GM21737 (cell line): ENCODE data around the gene CNTN6.

Experiments
- ATAC-seq: cut with Tn5 transposase; IDR thresholded peaks from one replicate; pipeline ENCODE4 v1.9.1; 2021; ENCODE audit warnings: mild to moderate bottlenecking, moderate library complexity; ENCODE audit not compliant: unreplicated experiment

Gene CNTN6

GRCh38 chr3:1400571-1400970 is 307.7 kb downstream of the CNTN6 start:
- ATAC-seq: no peak

DNA sequence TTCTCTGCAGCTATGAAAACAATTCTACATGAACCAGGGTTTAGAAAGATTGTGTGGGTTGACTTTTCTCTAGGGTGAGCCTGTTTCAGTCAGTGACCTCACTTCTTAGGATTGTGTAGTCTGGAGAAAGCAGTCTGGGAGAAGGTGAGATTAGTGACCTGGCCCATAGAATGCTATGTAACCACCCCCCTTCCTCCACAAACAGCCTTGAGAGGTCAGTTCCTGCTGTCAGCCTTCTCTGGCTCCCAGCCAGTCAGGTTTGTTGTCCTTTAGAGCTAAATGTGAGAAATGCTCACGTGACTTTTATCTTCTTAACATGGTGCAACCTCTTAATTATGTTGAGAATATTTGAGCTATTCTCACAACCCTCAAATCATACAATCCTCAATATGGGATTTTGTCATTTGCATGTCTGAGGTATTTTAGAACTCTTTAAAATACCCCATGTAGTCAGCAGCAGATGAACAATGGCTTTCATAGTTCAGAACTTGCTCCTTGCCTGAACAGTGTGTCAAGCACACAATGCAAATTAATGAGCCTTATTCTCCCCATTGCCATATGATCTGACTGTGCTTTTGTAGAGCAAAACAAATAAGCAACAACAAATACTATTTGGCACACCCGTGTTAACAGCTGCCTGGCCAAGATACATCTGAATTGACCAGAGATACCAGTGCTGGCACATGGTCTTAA is 311.6 kb downstream of the CNTN6 start:
- ATAC-seq: no peak

DNA sequence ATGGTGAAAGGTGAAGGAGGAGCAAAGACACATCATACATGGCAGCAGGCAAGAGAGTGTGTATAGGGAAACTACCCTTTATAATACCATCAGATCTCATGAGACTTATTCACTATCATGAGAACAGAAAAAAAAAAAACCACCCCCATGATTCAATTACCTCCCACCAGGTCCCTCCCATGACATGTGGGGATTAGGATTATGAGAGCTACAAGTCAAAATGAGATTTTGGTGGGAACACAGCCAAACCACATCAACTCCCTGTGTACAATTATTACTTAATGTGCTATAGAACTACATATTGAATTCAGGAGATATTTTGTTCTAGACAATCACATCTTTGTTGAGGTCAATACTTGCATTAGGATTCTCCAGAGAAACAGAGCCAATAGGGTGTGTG is 313.4 kb downstream of the CNTN6 start:
- no peak for ATAC-seq

DNA sequence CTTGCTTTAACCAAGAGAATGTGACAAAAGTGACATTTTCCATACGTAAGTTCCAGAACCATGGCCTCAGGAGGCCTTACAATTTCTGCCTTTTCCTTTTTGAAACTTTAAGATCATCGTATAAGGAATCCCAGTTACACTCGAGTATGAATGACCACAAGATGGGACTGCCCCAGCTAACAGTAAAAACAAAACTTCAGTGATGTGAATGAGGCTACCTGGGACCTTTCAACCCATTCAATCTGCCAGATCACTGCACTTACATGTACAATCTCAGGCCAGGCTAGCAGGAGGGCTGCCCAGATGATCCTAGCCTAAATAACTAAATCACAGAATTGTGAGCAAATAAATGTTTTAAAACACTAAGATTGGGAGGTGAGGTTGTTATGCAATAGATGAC is 328.8 kb downstream of the CNTN6 start:
- ATAC-seq: no peak

DNA sequence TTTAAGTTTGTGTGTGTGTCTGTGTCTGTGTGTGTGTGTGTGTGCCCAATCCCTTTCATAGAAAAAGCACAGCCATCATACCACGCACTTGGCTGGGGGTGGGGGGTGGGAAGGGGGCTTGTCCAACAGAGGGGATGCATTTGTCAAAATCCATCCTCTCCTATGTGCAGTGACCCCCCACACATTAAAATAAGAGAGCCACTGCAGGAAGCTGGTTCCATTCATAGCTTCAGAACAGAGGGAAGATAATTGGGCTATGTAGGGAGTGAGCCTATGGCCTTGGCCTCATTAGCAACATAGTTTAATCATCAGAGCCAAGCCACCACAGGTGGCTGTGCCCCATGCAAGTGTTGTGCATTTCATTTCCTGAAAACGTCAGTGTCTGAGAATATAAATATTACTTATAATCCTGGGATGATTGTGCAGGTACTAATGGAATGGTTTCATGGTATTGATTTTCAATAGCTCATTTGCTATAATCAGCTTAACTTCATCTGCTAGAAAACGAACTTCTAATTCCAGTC is 330.8 kb downstream of the CNTN6 start:
- no peak for ATAC-seq

DNA sequence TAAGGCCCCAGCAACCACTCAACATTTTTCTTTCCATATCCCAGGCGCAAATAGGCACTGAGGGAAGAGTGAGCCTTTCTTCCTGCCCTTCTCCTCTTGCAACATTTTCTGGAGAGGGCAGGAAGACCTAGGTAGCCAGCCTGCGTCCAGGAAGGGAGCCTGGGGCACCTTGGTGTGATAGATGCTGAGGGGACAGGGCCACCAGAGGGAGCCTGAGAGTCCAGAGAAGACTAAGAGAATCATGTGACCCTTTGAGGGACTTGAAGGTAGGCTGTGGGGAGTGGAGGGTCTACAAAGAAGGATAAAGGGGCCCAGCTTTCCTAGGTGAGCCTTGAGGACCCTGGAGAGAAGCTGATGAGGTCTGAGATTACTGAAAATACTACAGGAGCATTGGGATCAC is 346.6 kb downstream of the CNTN6 start:
- ATAC-seq: no peak

DNA sequence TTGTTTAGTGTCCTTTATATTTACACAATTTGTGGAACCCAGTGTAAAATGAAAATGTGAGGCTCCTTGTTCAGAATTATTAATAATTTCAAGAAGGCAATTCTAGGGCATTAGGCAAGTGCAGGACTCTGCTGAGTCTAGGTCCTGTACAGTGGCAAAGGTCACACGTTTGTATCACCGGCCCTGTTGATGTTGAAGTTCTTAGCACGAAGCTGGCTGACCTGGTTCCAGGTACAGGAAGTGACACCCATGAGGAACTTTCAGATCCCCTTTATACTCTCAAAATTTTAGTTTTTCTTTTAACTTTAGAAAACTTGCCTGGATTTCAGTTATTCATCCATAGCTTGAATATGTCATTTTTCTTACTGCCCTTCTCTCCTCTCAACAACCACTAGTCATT is 349.4 kb downstream of the CNTN6 start:
- no peak for ATAC-seq

DNA sequence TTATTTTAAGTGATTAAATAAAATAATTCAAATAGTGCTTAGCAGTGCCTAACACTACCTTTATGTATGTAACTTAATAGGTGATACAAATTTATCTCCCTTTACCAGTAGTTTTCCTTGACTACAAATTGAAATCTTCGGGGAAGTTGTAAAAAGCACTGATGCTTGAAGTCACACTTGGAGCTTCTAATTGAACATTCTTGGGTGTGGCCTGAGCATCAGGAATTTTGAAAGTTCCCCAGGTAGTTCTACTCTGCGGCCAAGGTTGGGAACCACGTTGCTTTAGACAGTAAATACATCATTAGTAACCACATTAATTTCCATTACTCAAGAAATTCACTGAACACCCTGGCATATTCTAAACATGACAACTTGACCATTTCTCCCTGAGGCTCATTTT is 351.4 kb downstream of the CNTN6 start:
- no peak for ATAC-seq

DNA sequence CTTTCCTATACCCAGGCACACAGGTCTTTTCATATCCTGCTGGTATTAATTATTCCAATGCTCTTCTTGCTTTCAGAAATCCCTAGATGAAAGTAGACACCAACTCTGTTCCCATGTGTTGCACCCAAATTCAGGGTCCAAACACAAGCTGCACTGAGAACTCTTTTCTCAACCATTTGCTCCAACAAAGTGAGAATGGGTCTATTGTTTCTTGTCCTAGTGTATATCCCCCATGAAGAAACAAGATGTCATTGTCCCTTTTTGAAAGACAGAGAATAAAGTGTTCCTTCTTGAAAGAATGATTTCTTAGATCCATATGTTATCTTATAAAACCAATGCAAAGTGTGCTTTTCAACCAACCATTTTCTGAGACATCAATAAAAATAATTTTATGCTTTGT is 353.7 kb downstream of the CNTN6 start:
- ATAC-seq: no peak

GRCh38 chr3:1447452-1447851 is 354.6 kb downstream of the CNTN6 start:
- ATAC-seq: no peak

DNA sequence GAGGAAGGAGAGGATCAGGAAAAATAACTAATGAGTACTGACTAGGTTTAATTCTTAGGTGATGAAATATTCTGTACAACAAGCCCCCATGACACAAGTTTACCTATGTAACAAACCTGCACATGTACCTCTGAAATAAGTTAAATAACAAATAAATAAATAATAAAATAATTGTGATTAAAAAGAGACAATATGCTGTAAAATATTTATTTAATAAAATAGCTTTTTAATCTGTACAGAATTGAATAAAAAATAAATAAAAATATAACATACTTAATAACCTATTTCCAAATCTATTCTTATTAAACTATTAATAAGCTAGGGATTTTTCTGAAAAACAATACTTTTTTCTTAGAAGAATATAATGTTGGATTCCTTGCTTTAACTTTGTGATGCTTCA is 355.6 kb downstream of the CNTN6 start:
- no peak for ATAC-seq
